ENCODE data around the gene ZNF189. TPM values are rescaled to one million over a fixed set of nuclear protein-coding genes. Genes with fewer than 3 reads are reported as not detected.

ZNF189 gene
- total RNA-seq, 1 donor from 2014 or later: 30.1 TPM

DNA sequence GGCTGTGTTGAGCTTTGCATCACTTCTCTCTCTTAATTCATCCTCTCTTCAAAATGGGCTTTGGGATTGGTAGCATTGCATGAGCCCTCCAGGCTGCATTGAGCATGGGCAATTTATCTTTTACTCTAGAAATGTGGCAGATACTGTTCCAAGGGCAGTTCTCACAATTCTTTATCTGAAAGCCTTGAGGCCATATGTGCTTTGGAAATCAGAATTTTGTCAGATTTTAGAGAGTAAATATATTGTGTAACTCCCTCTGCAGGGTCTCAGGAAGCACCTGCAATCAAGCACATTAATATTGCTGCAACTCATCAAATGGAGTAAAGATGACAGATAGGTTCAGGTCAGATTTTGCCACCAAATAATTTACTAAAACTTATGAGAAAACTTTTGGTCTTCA, 19.3 kb downstream of the ZNF189 start:
- Mint-ChIP-seq H3K4me1 (ENCODE audit: low read depth, unreplicated experiment) (peaks cover 2% of the 10 kb centered on the region), H3K36me3 (ENCODE audit: unreplicated experiment) (peaks cover 15% of the 10 kb centered on the region)

DNA sequence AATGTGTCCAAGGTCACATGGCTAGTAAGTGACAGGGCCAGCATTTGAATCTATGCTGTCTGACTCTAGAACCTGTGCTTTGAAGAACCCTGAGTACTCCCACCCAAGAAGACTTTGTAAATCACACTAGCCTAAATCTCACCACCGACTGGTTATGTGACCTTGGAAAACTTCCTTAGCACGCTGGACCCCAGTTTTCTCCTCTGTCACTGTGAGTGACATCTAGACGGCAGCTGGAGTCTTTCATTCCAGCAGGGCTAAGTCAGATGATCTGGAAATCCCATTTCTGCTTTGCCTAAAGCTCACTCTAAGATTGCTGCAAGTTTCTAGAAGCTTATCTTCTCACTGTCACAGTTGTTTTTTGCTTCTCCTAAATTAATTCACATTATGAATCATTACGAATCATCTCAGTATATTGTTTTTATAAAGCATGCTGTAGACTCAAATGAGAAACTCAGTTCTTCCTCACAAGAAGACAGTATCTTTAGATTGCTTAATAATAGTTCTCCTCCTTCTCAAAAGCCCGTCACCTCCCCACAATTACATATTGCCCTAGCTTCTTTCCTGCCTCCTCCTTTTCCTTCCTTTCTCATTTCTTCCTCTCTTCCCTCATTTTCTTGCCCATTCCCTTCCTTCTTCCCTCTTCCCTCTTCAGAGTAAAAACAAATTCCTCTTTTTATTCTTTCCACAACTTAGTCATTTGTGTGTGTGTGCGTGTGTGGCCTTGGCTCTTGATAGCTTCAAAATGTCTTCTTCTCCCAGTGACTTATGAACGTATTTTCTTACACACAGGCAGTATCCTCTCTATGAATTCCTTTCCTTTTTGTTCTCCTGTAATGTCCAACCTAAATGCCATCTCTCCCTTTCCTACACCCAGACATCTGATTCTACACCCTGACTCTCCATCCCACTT, 20.1 kb downstream of the ZNF189 start:
- no peak overlapping the region for H3K4me3 Mint-ChIP-seq (ENCODE audit: unreplicated experiment)
- TF ChIP-seq CTCF (IDR thresholded peaks at IDR 0.05; ENCODE audit: partially characterized antibody, unreplicated experiment): no peak

More for the DNA sequence above, 19.3 kb downstream of the ZNF189 start:
- no peak for DNase-seq
- TF ChIP-seq CTCF (IDR thresholded peaks at IDR 0.05; ENCODE audit: partially characterized antibody, unreplicated experiment): no peak
- Mint-ChIP-seq H3K9me3 (ENCODE audit: unreplicated experiment) (no peaks in the 10 kb centered on the region), H3K27ac (ENCODE audit: unreplicated experiment) (no peak overlapping the region), H3K27me3 (ENCODE audit: unreplicated experiment) (peaks cover 4% of the 10 kb centered on the region), H3K4me3 (ENCODE audit: unreplicated experiment) (no peak overlapping the region)

DNA sequence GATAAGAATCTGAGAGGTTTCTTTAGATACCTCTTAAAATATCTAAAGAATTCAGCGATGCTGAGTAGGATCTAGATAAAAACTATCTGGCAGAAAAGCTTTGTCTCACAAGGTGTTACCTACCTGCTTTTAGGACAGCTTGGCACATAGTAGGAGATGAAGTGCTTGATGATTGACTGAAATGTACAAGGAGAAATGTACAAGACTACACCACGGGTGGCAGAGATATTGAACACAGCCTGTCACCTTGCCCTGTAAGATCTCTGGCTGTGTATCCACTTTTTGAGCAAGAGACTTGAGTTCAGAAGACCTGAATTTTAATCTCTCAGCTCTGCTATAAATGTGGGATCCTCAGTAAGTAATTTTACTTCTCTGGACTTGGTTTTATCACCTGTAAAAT, 21.2 kb downstream of the ZNF189 start:
- no peak overlapping the region for H3K4me3 Mint-ChIP-seq (ENCODE audit: unreplicated experiment)
- H3K4me1 Mint-ChIP-seq (ENCODE audit: low read depth, unreplicated experiment): peaks cover 2% of the 10 kb centered on the region
- peaks cover 4% of the 10 kb centered on the region for H3K27me3 Mint-ChIP-seq (ENCODE audit: unreplicated experiment)
- H3K27ac Mint-ChIP-seq (ENCODE audit: unreplicated experiment): no peak overlapping the region
- TF ChIP-seq CTCF (IDR thresholded peaks at IDR 0.05; ENCODE audit: partially characterized antibody, unreplicated experiment): no peak
- no peak for DNase-seq
- peaks cover 7% of the 10 kb centered on the region for H3K36me3 Mint-ChIP-seq (ENCODE audit: unreplicated experiment)
- no peaks in the 10 kb centered on the region for H3K9me3 Mint-ChIP-seq (ENCODE audit: unreplicated experiment)

More for the DNA sequence above, 20.1 kb downstream of the ZNF189 start:
- no peaks in the 10 kb centered on the region for H3K9me3 Mint-ChIP-seq (ENCODE audit: unreplicated experiment)
- no peak for DNase-seq
- H3K4me1 Mint-ChIP-seq (ENCODE audit: low read depth, unreplicated experiment): peaks cover 2% of the 10 kb centered on the region
- peaks cover 13% of the 10 kb centered on the region for H3K36me3 Mint-ChIP-seq (ENCODE audit: unreplicated experiment)
- H3K27ac Mint-ChIP-seq (ENCODE audit: unreplicated experiment): no peak overlapping the region
- H3K27me3 Mint-ChIP-seq (ENCODE audit: unreplicated experiment): peaks cover 4% of the 10 kb centered on the region

- no peak for DNase-seq
- no peak for TF ChIP-seq CTCF (IDR thresholded peaks at IDR 0.05; ENCODE audit: partially characterized antibody, unreplicated experiment)
- Mint-ChIP-seq H3K4me1 (ENCODE audit: low read depth, unreplicated experiment) (peaks cover 2% of the 10 kb centered on the region), H3K4me3 (ENCODE audit: unreplicated experiment) (no peak overlapping the region), H3K27me3 (ENCODE audit: unreplicated experiment) (peaks cover 4% of the 10 kb centered on the region), H3K27ac (ENCODE audit: unreplicated experiment) (no peak overlapping the region), H3K9me3 (ENCODE audit: unreplicated experiment) (no peaks in the 10 kb centered on the region), H3K36me3 (ENCODE audit: unreplicated experiment) (no peaks in the 10 kb centered on the region)
These were observed 23.0 kb downstream of the ZNF189 start for GRCh38 chr9:101421653-101422065.

DNA sequence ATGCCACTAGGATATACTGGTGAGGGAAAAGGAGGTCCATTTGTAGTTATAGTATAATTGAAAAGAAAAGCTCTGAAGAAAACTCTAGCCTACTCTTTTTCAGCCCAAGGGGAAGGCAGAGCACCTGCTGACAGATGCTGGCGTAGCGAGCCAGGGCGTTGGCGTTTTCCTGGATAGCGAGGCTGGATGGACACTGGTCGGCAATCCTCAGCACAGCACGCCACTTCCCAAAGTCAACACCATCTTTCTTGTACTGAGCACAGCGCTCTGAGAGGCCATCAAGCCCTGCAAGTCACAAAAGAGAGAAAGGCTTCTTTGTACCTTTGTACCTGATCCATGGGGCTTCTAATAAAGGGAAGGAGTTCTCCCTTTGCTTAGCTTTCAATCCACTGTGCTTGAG, 28.7 kb downstream of the ZNF189 start:
- Mint-ChIP-seq H3K4me3 (ENCODE audit: unreplicated experiment) (no peak overlapping the region), H3K9me3 (ENCODE audit: unreplicated experiment) (no peaks in the 10 kb centered on the region), H3K27me3 (ENCODE audit: unreplicated experiment) (no peaks in the 10 kb centered on the region), H3K27ac (ENCODE audit: unreplicated experiment) (no peak overlapping the region), H3K36me3 (ENCODE audit: unreplicated experiment) (no peaks in the 10 kb centered on the region), H3K4me1 (ENCODE audit: low read depth, unreplicated experiment) (no peaks in the 10 kb centered on the region)
- no peak for TF ChIP-seq CTCF (IDR thresholded peaks at IDR 0.05; ENCODE audit: partially characterized antibody, unreplicated experiment)
- no peak for DNase-seq
